Activated CD8-positive, alpha-beta memory T cell treated with anti-CD3 and anti-CD28 coated beads, Interleukin-2, amount 10 ng/mL, durations not matched to agents 7 days and 5 days (primary cell): ENCODE results near the gene VGLL4. TPM values are rescaled to one million over a fixed set of nuclear protein-coding genes. Genes with fewer than 3 reads are reported as not detected.

Source experiments
- ATAC-seq: fragments of 150-1000 bp; cut with Tn5 transposase; one replicate; pipeline ENCODE4 v1.10.0; 2021; ENCODE audit warnings: moderate library complexity
- CTCF ChIA-PET: fragments of 350-600 bp; sonication (Branson Sonifier 250); formaldehyde crosslinking; loops from one replicate; lab custom pipeline; 2021; ENCODE audit warnings: antibody characterized with exemption; lab: Charles Lee
- DNase-seq: peaks from one replicate; pipeline ENCODE4 v3.0.0-alpha.2; 2020
- H3K27ac Mint-ChIP-seq: one replicate; pipeline ENCODE4 v1.8.0; 2021; ENCODE audit warnings: mild to moderate bottlenecking, mixed read lengths
- H3K27me3 Mint-ChIP-seq: one replicate; pipeline ENCODE4 v1.8.0; 2021; ENCODE audit warnings: mixed read lengths
- H3K36me3 Mint-ChIP-seq: one replicate; pipeline ENCODE4 v1.8.0; 2021; ENCODE audit warnings: mild to moderate bottlenecking, mixed read lengths
- H3K4me1 Mint-ChIP-seq: one replicate; pipeline ENCODE4 v1.8.0; 2021; ENCODE audit warnings: mixed read lengths
- H3K4me3 Mint-ChIP-seq: one replicate; pipeline ENCODE4 v1.8.0; 2021; ENCODE audit warnings: mild to moderate bottlenecking, moderate library complexity, mixed read lengths
- H3K9me3 Mint-ChIP-seq: one replicate; pipeline ENCODE4 v1.8.0; 2022; ENCODE audit warnings: low read depth, mixed read lengths
- total RNA-seq, 2 experiments: library from RNA; stranded (reverse); gene quantifications; one replicate each; pipeline ENCODE4 v1.2.3, GENCODE V29; 2021

Gene VGLL4
- total RNA-seq, 2 experiments from 2014 or later = 45.3 to 53.2 TPM

GRCh38 chr3:11619461-11619860, 24.3 kb downstream of the VGLL4 start:
- peaks cover 57% of the 10 kb centered on the region for H3K4me1 Mint-ChIP-seq
- DNase-seq (no peak), ATAC-seq (no peak)
- no peak overlapping the region for H3K4me3 Mint-ChIP-seq
- peaks cover 4% of the 10 kb centered on the region for H3K9me3 Mint-ChIP-seq
- H3K27ac Mint-ChIP-seq = no peak overlapping the region
- CTCF ChIA-PET = interaction anchor here (1.5 kb wide), 1 partner anchor 111 kb away, joined by 3 read pairs; no protein-coding TSS in a partner anchor
- no peaks in the 10 kb centered on the region for H3K27me3 Mint-ChIP-seq
- H3K36me3 Mint-ChIP-seq = peaks cover 45% of the 10 kb centered on the region

GRCh38 chr3:11618904-11619303, 24.8 kb downstream of the VGLL4 start:
- H3K9me3 Mint-ChIP-seq = peaks cover 4% of the 10 kb centered on the region
- ATAC-seq = no peak
- CTCF ChIA-PET = no interaction called here

GRCh38 chr3:11616551-11616950, 27.2 kb downstream of the VGLL4 start:
- H3K4me1 Mint-ChIP-seq = peaks cover 33% of the 10 kb centered on the region
- H3K9me3 Mint-ChIP-seq = no peaks in the 10 kb centered on the region
- H3K27ac Mint-ChIP-seq = no peak overlapping the region
- CTCF ChIA-PET = no interaction called here
- H3K36me3 Mint-ChIP-seq = peaks cover 22% of the 10 kb centered on the region
- no peak overlapping the region for H3K4me3 Mint-ChIP-seq
- ATAC-seq (no peak), DNase-seq (no peak)
- H3K27me3 Mint-ChIP-seq = no peaks in the 10 kb centered on the region

More at GRCh38 chr3:11618904-11619303, 24.8 kb downstream of the VGLL4 start:
- H3K27me3 Mint-ChIP-seq = no peaks in the 10 kb centered on the region
- DNase-seq = no peak
- peaks cover 42% of the 10 kb centered on the region for H3K36me3 Mint-ChIP-seq
- H3K27ac Mint-ChIP-seq = no peak overlapping the region
- H3K4me3 Mint-ChIP-seq = no peak overlapping the region
- peaks cover 52% of the 10 kb centered on the region for H3K4me1 Mint-ChIP-seq

GRCh38 chr3:11613851-11614487, 29.7 kb downstream of the VGLL4 start:
- Mint-ChIP-seq H3K9me3 (no peaks in the 10 kb centered on the region), H3K27ac (no peak overlapping the region), H3K4me1 (peaks cover 12% of the 10 kb centered on the region), H3K4me3 (no peak overlapping the region), H3K27me3 (no peaks in the 10 kb centered on the region), H3K36me3 (peaks cover 6% of the 10 kb centered on the region)
- CTCF ChIA-PET = no interaction called here
- DNase-seq = no peak
- ATAC-seq = no peak

GRCh38 chr3:11613319-11613718, 30.4 kb downstream of the VGLL4 start:
- Mint-ChIP-seq H3K4me1 (peaks cover 8% of the 10 kb centered on the region), H3K27ac (no peak overlapping the region), H3K9me3 (no peaks in the 10 kb centered on the region), H3K27me3 (no peaks in the 10 kb centered on the region), H3K4me3 (no peak overlapping the region), H3K36me3 (peaks cover 8% of the 10 kb centered on the region)
- CTCF ChIA-PET = interaction anchor here (1.0 kb wide), 1 partner anchor 38 kb away, joined by 3 read pairs; no protein-coding TSS in a partner anchor
- ATAC-seq (no peak), DNase-seq (no peak)

DNA sequence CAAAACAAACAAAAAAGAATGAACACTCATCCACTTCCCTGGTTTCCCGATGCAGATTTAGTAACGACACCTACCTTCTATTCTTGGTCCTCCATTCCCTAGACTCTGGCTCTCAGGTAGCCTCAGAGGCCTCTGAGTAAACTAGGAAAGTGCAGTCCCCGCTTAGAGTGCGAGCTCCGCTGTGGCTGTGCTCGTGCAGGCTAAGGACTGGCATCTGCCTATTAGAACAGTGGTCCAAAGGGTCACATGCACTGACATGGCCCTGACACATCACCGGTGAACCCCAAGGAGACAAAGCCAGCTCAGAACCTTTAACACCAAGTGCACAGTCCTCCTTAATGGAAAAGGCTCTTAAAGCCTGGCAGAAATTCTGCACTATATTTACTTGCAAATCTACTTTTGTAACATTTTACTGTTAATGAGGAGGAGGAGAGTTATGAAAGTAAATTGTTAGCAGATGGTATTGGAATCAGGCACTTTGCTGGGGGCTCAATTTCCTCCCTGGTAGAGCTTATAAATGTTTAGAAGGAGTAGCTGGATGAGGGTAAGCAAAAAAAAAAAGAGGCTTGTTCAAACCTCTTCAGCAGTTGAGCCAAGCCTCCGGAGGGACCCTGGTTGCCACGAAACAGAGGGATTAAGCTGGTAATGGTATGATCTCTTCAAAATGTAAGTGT, 31.1 kb downstream of the VGLL4 start:
- Mint-ChIP-seq H3K27me3 (no peaks in the 10 kb centered on the region), H3K4me1 (peaks cover 8% of the 10 kb centered on the region), H3K9me3 (no peaks in the 10 kb centered on the region), H3K36me3 (peaks cover 9% of the 10 kb centered on the region), H3K27ac (no peak overlapping the region), H3K4me3 (no peak overlapping the region)
- DNase-seq (no peak), ATAC-seq (no peak)
- CTCF ChIA-PET = interaction anchor here (1.0 kb wide), 1 partner anchor 39 kb away, joined by 3 read pairs; no protein-coding TSS in a partner anchor

DNA sequence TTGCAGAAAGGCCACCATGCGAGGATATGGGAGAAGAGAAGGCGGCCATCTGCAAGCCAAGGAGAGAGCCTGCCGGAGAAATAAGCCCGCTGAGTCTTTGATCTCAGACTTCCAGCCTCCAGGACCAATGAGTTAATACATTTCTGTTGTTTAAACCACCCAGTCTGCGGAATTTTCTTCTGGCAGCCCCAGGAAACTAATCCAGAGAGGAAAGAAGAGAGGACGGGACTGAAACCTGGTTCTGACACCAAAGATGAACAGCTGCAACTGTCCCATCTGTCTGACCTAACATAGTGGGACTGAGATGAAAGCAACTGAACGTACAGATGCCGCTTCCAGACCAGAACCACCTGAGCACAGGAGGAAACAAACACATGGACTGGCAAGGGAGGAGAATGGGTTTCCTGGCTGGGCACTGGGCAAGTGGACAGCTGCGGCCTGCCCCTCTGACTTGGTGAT, 32.3 kb downstream of the VGLL4 start:
- no peaks in the 10 kb centered on the region for H3K27me3 Mint-ChIP-seq

DNA sequence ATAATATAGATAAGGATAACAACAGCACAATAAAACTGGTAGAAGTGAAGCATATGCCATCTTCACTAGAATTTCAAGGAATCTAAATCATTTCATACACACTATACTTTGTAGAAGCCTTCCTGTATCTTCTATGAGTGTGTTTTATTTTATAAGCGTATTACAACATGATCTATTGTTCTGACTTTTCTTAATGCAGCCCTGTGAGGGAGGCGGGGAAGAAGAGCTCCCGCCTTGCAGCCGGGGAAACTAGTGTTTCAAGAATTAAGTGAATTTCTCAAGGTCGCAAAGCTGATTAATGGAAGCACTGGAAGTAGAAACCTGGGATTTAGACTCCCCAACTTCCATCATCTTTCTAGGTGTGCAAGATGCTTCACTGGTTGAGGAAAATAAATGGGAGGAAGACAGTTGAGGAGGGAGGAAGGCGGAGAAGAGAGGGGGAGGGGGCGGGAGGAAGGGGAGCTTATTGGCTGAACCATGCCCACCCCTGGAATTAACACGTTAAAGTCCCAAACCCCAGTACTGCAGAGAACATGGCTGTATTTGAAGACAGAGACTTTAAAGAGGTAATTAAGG, 32.9 kb downstream of the VGLL4 start:
- H3K27me3 Mint-ChIP-seq = no peaks in the 10 kb centered on the region
- no peaks in the 10 kb centered on the region for H3K9me3 Mint-ChIP-seq
- H3K4me1 Mint-ChIP-seq = peaks cover 17% of the 10 kb centered on the region
- no peak overlapping the region for H3K4me3 Mint-ChIP-seq
- H3K27ac Mint-ChIP-seq = no peak overlapping the region
- no peak for ATAC-seq
- peaks cover 18% of the 10 kb centered on the region for H3K36me3 Mint-ChIP-seq
- CTCF ChIA-PET = interaction anchor here (1.6 kb wide), 1 partner anchor 14 kb away, joined by 3 read pairs; no protein-coding TSS in a partner anchor
- DNase-seq = no peak

More for the DNA sequence above, 32.3 kb downstream of the VGLL4 start:
- no peak for ATAC-seq
- H3K9me3 Mint-ChIP-seq = no peaks in the 10 kb centered on the region
- no peak overlapping the region for H3K4me3 Mint-ChIP-seq
- H3K36me3 Mint-ChIP-seq = peaks cover 12% of the 10 kb centered on the region
- no peak for DNase-seq
- CTCF ChIA-PET = interaction anchor here (1.6 kb wide), 1 partner anchor 13 kb away, joined by 3 read pairs; no protein-coding TSS in a partner anchor
- peaks cover 16% of the 10 kb centered on the region for H3K4me1 Mint-ChIP-seq
- H3K27ac Mint-ChIP-seq = no peak overlapping the region

GRCh38 chr3:11610044-11610671, 33.6 kb downstream of the VGLL4 start:
- ATAC-seq (no peak), DNase-seq (no peak)
- CTCF ChIA-PET = interaction anchor here (1.6 kb wide), 1 partner anchor 14 kb away, joined by 3 read pairs; no protein-coding TSS in a partner anchor
- Mint-ChIP-seq H3K9me3 (no peaks in the 10 kb centered on the region), H3K27me3 (no peaks in the 10 kb centered on the region), H3K27ac (no peak overlapping the region), H3K36me3 (peaks cover 21% of the 10 kb centered on the region), H3K4me3 (no peak overlapping the region), H3K4me1 (peaks cover 20% of the 10 kb centered on the region)

DNA sequence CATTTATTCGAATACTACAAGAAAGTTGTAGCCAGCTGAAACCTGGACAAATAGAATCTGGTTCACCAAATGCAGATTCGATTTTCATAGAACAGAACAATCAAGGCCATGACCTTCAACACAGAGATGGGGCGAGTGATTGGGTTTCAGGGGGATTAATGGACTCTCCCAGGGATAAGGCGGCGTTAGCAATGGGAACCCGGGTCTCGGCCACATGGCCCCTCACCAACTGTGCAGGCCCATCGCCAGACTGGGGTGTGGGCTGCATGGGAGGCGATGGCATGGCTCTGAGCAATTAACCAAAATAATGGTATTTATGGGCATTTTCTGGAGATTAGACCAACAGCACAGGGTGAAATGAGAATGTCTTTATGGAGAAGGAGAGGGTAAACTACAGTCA, 34.2 kb downstream of the VGLL4 start:
- Mint-ChIP-seq H3K9me3 (no peaks in the 10 kb centered on the region), H3K27ac (no peak overlapping the region), H3K36me3 (peaks cover 21% of the 10 kb centered on the region), H3K4me3 (no peak overlapping the region), H3K27me3 (no peaks in the 10 kb centered on the region), H3K4me1 (peaks cover 22% of the 10 kb centered on the region)
- CTCF ChIA-PET = interaction anchor here (1.6 kb wide), 1 partner anchor 15 kb away, joined by 3 read pairs; no protein-coding TSS in a partner anchor
- DNase-seq (no peak), ATAC-seq (no peak)

DNA sequence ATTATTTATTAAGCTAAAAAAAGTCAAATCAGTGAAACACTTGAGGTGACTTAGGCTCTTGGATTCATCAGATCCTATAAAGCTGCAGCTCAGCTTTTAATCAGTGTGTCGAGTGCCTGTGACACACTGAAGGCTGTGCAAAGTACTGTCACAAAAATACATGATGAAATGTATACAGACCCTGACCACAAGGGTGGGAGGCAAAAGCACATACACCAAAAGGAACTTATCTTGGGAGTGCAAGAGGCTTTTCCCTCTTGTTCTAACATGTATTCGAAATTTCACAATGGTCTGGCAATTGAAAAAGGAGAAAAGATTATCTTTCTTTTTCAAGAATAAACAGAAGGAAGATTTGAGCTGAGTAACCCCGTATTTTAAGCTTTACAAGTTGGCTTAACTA, 35.9 kb downstream of the VGLL4 start:
- no peak overlapping the region for H3K27ac Mint-ChIP-seq
- peaks cover 18% of the 10 kb centered on the region for H3K36me3 Mint-ChIP-seq
- H3K4me3 Mint-ChIP-seq = no peak overlapping the region
- H3K27me3 Mint-ChIP-seq = no peaks in the 10 kb centered on the region
- CTCF ChIA-PET = no interaction called here
- ATAC-seq = no peak
- peaks cover 31% of the 10 kb centered on the region for H3K4me1 Mint-ChIP-seq
- no peak for DNase-seq
- no peaks in the 10 kb centered on the region for H3K9me3 Mint-ChIP-seq

DNA sequence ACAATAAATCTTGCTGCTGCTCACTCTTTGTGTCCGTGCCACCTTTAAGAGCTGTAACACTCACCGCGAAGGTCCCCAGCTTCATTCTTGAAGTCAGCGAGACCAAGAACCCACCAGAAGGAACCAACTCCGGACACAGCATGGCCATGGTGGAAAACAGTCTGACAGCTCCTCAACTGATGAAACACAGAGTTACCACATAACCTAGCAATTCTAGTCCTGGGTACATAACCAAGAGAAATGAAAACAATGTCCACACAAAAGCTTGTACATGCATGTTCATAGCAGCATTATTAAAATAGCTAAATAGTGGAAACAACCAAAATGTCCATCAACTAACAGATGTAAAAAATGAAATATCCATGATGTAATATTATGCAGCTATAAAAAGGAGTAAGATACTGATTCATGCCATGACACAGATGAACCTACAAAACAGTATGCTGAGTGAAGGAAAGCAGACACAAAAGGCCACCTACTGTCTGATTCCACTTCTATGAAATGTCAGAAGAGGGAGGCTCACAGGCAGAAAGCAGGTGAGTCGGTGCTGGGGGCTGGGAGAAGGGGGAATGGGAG, 36.8 kb downstream of the VGLL4 start:
- ATAC-seq (no peak), DNase-seq (no peak)
- Mint-ChIP-seq H3K36me3 (peaks cover 20% of the 10 kb centered on the region), H3K4me1 (peaks cover 38% of the 10 kb centered on the region), H3K27me3 (no peaks in the 10 kb centered on the region), H3K4me3 (no peak overlapping the region), H3K27ac (no peak overlapping the region), H3K9me3 (no peaks in the 10 kb centered on the region)
- CTCF ChIA-PET = interaction anchor here (0.6 kb wide), 1 partner anchor 110 kb away, joined by 3 read pairs; no protein-coding TSS in a partner anchor
